HG02610 (cell line): Measurements from ENCODE around the gene TTLL8.

Experiments
- ATAC-seq: cut with Tn5 transposase; IDR thresholded peaks from one replicate; pipeline ENCODE4 v1.9.1; 2021; ENCODE audit warnings: mild to moderate bottlenecking, moderate library complexity; ENCODE audit not compliant: unreplicated experiment

The TTLL8 gene

DNA sequence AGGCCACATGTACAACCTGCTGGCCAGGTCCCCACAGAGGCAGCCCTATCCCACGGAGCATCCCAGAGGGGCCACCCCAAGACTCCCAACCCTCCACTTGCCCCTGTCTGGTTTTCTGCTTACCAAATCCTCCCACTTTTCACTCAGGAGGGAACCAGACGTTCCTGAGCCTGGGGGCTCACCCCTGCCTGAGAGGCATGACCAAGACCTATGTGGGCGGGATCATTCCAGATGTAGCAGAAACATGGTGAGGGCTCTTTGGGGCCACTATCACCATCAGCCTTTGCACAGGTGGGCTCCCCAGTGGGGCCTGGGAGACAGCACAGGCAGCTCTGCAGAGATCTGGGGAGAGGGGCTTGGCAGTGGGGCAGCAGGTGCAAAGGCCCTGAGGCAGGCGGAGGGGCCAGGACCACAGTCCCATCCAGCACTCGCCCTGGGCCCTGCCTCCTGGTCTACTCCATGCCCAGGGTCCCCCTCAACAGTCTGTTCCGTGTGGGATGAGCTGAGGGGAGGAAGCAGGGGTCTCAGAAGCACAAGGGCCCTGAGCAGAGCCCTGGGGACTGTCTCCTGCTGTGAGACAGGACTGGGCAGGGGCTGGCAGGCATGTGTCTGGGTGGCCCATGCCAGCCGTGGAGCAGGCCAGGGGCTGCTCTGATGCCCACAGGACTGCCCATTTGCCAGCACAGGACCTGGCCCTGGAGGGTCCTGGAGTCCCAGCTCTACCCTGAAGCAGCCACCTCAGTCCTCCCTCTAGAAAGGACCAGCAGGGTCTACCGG lies 88.2 kb downstream of the TTLL8 start:
- no peak for ATAC-seq

DNA sequence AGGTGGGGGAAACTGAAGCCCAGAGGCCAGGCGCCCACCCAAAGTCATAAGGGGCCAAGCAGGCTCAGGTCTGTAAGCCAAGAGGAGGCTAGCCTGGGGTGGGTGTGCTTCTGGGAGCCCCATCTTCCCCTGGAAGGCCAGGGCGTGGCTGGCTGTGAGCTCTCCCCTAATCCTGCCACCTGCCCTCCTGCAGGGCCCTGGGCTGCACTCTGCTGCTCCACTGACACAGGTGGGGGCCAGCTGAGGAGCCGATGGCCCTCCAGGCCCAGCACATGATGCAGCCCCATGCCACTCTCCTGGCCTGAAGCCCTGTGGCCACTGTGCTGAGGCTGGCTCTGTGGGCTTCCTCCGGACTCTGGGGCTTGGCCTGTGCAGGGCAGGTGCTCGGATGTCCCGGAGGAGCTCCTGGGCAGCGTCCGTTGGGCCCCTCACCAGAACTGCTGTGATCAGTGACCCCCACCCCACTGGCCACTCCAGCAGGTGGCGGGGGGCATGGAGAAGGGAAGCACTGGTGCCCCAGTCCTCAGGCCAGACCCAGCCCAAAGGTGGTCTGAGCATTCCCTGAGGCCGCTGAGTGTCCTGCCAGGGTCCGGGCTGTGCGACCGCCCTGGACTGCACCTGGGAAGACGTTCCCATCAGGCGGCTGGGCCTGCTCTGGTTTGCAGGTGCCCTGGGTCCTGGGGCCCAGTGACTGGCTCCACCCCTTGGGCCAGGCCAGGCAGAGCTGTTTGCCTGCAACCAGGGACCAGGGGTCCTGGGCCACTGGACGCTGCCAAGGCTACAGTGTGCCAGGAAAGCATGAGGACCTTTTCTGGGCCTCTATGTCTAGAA lies 89.1 kb downstream of the TTLL8 start:
- ATAC-seq, result no peak
